Tibial artery (tissue), 4 donors: ENCODE data around the gene TDRD1.

Experiments used
- DNase-seq, 2 donors: peaks; one replicate each; pipeline ENCODE4 v3.0.0-alpha.2; 2019
- H3K27ac ChIP-seq, 2 donors: fragments of 200-600 bp; sonication (generic) in 1 of 2; 1 replicate in 1 of 2; 2 replicates in 1 of 2; pipeline ENCODE4 v1.5.1; 2018 to 2019; ENCODE audit warnings: mild to moderate bottlenecking in 1 of 2
- H3K27me3 ChIP-seq, 2 donors: fragments of 200-600 bp; sonication (generic) in 1 of 2; one replicate each; pipeline versions ENCODE4 v1.5.1 to v1.6.0; 2016 to 2019
- H3K36me3 ChIP-seq, 3 donors: fragments of 200-600 bp; sonication (generic) in 2 of 3; one replicate each; pipeline ENCODE4 v1.5.1; 2016 to 2019; ENCODE audit warnings: mild to moderate bottlenecking in 2 of 3
- H3K4me1 ChIP-seq, 4 donors: fragments of 200-600 bp; sonication (generic) in 2 of 4; 1 replicate in 3 of 4; 2 replicates in 1 of 4; pipeline ENCODE4 v1.5.1; 2016 to 2019
- H3K4me3 ChIP-seq, 2 donors: fragments of 200-600 bp; sonication (generic) in 1 of 2; 1 replicate in 1 of 2; 2 replicates in 1 of 2; pipeline ENCODE4 v1.5.1; 2018 to 2019; ENCODE audit warnings: mild to moderate bottlenecking in 2 of 2
- H3K9me3 ChIP-seq, 3 donors: fragments of 200-600 bp; sonication (generic) in 1 of 3; one replicate each; pipeline ENCODE4 v1.5.1; 2016 to 2019
- CTCF ChIP-seq, 2 experiments: fragments of 200-600 bp in 1 of 2; fragments of 450-650 bp in 1 of 2; IDR thresholded peaks; one replicate each; pipeline ENCODE4 v1.5.1; 2017 to 2019; ENCODE audit warnings: antibody characterized with exemption in 2 of 2, mild to moderate bottlenecking in 1 of 2, moderate library complexity in 1 of 2
- intact Hi-C: fragments of 100-400 bp; cut with DNase I; formaldehyde crosslinking; loops from one replicate; pipeline ENCODE4 v1.15.0; 2023; ENCODE audit warnings: low total_unique reads

Gene TDRD1

GRCh38 chr10:114243661-114244060 is 64.5 kb downstream of the TDRD1 start:
- intact Hi-C loops = no loop called here
- Histone ChIP-seq H3K27me3 (peaks cover 0 to 46% of the 10 kb centered on the region in 2 donors), H3K4me1 (peaks cover 0 to 12% (median 8%) of the 10 kb centered on the region in 4 donors), H3K36me3 (no peaks in the 10 kb centered on the region), H3K9me3 (no peaks in the 10 kb centered on the region), H3K27ac (no peak overlapping the region), H3K4me3 (no peak overlapping the region)
- no peak for TF ChIP-seq CTCF (IDR thresholded peaks at IDR 0.05)
- DNase-seq = no peak

- no peak for DNase-seq
- H3K9me3 ChIP-seq = no peaks in the 10 kb centered on the region
- peaks cover 0 to 10% (median 6%) of the 10 kb centered on the region in 4 donors for H3K4me1 ChIP-seq
- TF ChIP-seq CTCF (IDR thresholded peaks at IDR 0.05) = no peak
- intact Hi-C loops = no loop called here
- no peak overlapping the region for H3K4me3 ChIP-seq
- H3K27ac ChIP-seq = no peak overlapping the region
- H3K36me3 ChIP-seq = no peaks in the 10 kb centered on the region
- peaks cover 0 to 42% of the 10 kb centered on the region in 2 donors for H3K27me3 ChIP-seq
These were observed 65.0 kb downstream of the TDRD1 start for GRCh38 chr10:114244126-114244525.

GRCh38 chr10:114245121-114245791 is 66.1 kb downstream of the TDRD1 start:
- H3K36me3 ChIP-seq = no peaks in the 10 kb centered on the region
- no peak for TF ChIP-seq CTCF (IDR thresholded peaks at IDR 0.05)
- H3K27ac ChIP-seq = no peak overlapping the region
- intact Hi-C loops = no loop called here
- H3K9me3 ChIP-seq = no peaks in the 10 kb centered on the region
- peaks cover 0 to 2% (median 0%) of the 10 kb centered on the region in 4 donors for H3K4me1 ChIP-seq
- peaks cover 0 to 31% of the 10 kb centered on the region in 2 donors for H3K27me3 ChIP-seq
- no peak for DNase-seq
- H3K4me3 ChIP-seq = no peak overlapping the region

- H3K4me3 ChIP-seq = no peak overlapping the region
- intact Hi-C loops = no loop called here
- TF ChIP-seq CTCF (IDR thresholded peaks at IDR 0.05) = no peak
- no peak for DNase-seq
- peaks cover 0 to 26% of the 10 kb centered on the region in 2 donors for H3K27me3 ChIP-seq
- H3K27ac ChIP-seq = no peak overlapping the region
- H3K4me1 ChIP-seq = peaks cover 0 to 2% (median 0%) of the 10 kb centered on the region in 4 donors
- no peaks in the 10 kb centered on the region for H3K9me3 ChIP-seq
- no peaks in the 10 kb centered on the region for H3K36me3 ChIP-seq
These were observed 67.6 kb downstream of the TDRD1 start for GRCh38 chr10:114246679-114247305.

GRCh38 chr10:114250236-114250635 is 71.1 kb downstream of the TDRD1 start:
- Histone ChIP-seq H3K27ac (no peak overlapping the region), H3K27me3 (peaks cover 0 to 5% of the 10 kb centered on the region in 2 donors), H3K36me3 (no peaks in the 10 kb centered on the region), H3K9me3 (no peaks in the 10 kb centered on the region), H3K4me1 (peaks cover 0 to 2% (median 0%) of the 10 kb centered on the region in 4 donors), H3K4me3 (no peak overlapping the region)
- TF ChIP-seq CTCF (IDR thresholded peaks at IDR 0.05) = no peak
- intact Hi-C loops = no loop called here
- DNase-seq = no peak
